Lower leg skin (tissue), 3 donors: Measurements from ENCODE around the gene THBS1.

Experiments
- CTCF ChIP-seq, 3 donors: fragments of 450-650 bp; IDR thresholded peaks; one replicate each; pipeline ENCODE4 v1.5.1; 2016; ENCODE audit warnings: antibody characterized with exemption in 3 of 3, mild to moderate bottlenecking in 3 of 3, moderate library complexity in 2 of 3
- POLR2A ChIP-seq, 2 donors: fragments of 450-650 bp; IDR thresholded peaks; one replicate each; pipeline ENCODE4 v1.6.1; 2016 to 2017; ENCODE audit warnings: antibody characterized with exemption in 2 of 2, mild to moderate bottlenecking in 1 of 2, moderate library complexity in 1 of 2

GRCh38 chr15:39582286-39582976 lies 1.6 kb downstream of the THBS1 start:
- no peak for TF ChIP-seq POLR2A (IDR thresholded peaks at IDR 0.05)
- no peak for TF ChIP-seq CTCF (IDR thresholded peaks at IDR 0.05)
